GM12878 (cell line): Measurements from ENCODE around the gene NOC4L.

Source experiments
- BCL11A ChIP-seq: IDR thresholded peaks from 2 replicates; pipeline ENCODE4 v1.6.1; 2011; ENCODE audit warnings: low read depth, low read length
- EZH2 ChIP-seq: IDR thresholded peaks from 2 replicates; pipeline ENCODE4 v1.6.1; 2012; ENCODE audit warnings: low read depth, mild to moderate bottlenecking, control low read depth, inconsistent platforms, low read length, borderline replicate concordance; ENCODE audit not compliant: control insufficient read depth
- KAT2A ChIP-seq: conservative IDR thresholded peaks from 2 replicates; pipeline ENCODE4 v1.6.1; 2011; ENCODE audit warnings: low read depth, low read length; ENCODE audit not compliant: control insufficient read depth
- KDM1A ChIP-seq: fragments of 200-600 bp; sonication (generic); IDR thresholded peaks from 2 replicates; pipeline ENCODE4 v1.6.1; 2016; ENCODE audit warnings: borderline replicate concordance
- NBN ChIP-seq: fragments of 450-650 bp; IDR thresholded peaks from 2 replicates; pipeline ENCODE4 v1.6.1; 2016
- SMC3 ChIP-seq: IDR thresholded peaks from 2 replicates; pipeline ENCODE4 v1.6.1; 2011; ENCODE audit warnings: low read length, improper control_type of control experiment, borderline replicate concordance
- TF ChIP-seq, protein P1 (sequence below), 3 experiments: IDR thresholded peaks in 2 of 3; conservative IDR thresholded peaks in 1 of 3; 2 replicates each; pipeline ENCODE4 v1.5.1; 2011; ENCODE audit warnings: low read depth in 3 of 3, low read length in 3 of 3, mild to moderate bottlenecking in 3 of 3, control low read depth in 2 of 3, moderate library complexity in 2 of 3, inconsistent platforms in 1 of 3, mixed read lengths in 1 of 3; ENCODE audit not compliant: control insufficient read depth in 2 of 3, insufficient read depth in 1 of 3; ENCODE audit errors: extremely low read depth in 1 of 3
- TF ChIP-seq, protein P2 (sequence below): fragments of 450-650 bp; formaldehyde crosslinking; IDR thresholded peaks from 2 replicates; pipeline ENCODE4 v1.5.0; 2022; ENCODE audit warnings: mild to moderate bottlenecking, missing genetic modification characterization

DNA sequence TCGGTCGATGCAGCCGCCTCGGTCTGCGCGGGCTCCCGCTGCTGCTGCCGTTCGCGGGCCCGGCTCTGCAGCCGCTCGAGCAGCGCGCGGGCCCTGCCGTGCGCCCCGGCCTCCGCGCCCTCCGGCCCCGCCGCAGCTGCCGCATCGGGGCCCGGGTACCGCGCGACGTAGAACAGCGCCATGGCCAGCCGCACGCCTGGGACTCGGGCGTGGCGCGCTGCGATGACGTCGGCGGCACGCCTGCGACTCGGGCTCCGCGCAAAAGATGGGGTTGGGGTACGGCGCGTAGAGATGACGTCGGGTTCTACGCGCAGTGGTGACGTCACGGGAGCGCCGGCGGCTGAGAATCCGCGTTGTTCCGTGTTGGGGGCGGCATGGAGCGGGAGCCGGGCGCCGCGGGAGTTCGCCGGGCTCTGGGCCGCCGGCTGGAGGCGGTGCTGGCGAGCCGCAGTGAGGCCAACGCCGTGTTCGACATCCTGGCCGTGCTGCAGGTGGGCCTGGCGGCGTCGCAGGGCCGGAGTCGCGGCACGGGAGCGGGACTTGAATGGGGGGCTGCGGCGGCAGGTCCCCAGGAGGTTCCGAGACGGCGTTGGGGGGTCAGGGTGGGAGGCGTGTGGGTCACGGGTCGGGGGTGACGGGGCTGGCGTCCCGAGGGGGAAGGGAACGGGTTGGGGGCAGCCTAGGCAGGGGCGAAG, at the start of gene NOC4L, which contains the start of gene DDX51:
- TF ChIP-seq, protein P1, sequence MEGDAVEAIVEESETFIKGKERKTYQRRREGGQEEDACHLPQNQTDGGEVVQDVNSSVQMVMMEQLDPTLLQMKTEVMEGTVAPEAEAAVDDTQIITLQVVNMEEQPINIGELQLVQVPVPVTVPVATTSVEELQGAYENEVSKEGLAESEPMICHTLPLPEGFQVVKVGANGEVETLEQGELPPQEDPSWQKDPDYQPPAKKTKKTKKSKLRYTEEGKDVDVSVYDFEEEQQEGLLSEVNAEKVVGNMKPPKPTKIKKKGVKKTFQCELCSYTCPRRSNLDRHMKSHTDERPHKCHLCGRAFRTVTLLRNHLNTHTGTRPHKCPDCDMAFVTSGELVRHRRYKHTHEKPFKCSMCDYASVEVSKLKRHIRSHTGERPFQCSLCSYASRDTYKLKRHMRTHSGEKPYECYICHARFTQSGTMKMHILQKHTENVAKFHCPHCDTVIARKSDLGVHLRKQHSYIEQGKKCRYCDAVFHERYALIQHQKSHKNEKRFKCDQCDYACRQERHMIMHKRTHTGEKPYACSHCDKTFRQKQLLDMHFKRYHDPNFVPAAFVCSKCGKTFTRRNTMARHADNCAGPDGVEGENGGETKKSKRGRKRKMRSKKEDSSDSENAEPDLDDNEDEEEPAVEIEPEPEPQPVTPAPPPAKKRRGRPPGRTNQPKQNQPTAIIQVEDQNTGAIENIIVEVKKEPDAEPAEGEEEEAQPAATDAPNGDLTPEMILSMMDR (IDR thresholded peaks at IDR 0.05 in 2 of 3, conservative IDR thresholded peaks at IDR 0.05 in 1 of 3; ENCODE audit: control insufficient read depth in 2 of 3, extremely low read depth in 1 of 3, insufficient read depth in 1 of 3, low read depth in 3 of 3, low read length in 3 of 3): no peak
- no peak for TF ChIP-seq BCL11A
- no peak for TF ChIP-seq KAT2A
- no peak for TF ChIP-seq EZH2
- TF ChIP-seq SMC3: no peak
- TF ChIP-seq KDM1A: no peak
- TF ChIP-seq NBN: peak; percentile 100
- TF ChIP-seq, protein P2, sequence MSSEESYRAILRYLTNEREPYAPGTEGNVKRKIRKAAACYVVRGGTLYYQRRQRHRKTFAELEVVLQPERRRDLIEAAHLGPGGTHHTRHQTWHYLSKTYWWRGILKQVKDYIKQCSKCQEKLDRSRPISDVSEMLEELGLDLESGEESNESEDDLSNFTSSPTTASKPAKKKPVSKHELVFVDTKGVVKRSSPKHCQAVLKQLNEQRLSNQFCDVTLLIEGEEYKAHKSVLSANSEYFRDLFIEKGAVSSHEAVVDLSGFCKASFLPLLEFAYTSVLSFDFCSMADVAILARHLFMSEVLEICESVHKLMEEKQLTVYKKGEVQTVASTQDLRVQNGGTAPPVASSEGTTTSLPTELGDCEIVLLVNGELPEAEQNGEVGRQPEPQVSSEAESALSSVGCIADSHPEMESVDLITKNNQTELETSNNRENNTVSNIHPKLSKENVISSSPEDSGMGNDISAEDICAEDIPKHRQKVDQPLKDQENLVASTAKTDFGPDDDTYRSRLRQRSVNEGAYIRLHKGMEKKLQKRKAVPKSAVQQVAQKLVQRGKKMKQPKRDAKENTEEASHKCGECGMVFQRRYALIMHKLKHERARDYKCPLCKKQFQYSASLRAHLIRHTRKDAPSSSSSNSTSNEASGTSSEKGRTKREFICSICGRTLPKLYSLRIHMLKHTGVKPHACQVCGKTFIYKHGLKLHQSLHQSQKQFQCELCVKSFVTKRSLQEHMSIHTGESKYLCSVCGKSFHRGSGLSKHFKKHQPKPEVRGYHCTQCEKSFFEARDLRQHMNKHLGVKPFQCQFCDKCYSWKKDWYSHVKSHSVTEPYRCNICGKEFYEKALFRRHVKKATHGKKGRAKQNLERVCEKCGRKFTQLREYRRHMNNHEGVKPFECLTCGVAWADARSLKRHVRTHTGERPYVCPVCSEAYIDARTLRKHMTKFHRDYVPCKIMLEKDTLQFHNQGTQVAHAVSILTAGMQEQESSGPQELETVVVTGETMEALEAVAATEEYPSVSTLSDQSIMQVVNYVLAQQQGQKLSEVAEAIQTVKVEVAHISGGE (CRISPR knock-in tag): no peak
